Inferior parietal cortex (tissue), 1 donor: ENCODE measurements around the gene MBNL3.

Experiments
- DNase-seq: peaks from one replicate; pipeline ENCODE4 v3.0.0-alpha.2; 2016; ENCODE audit errors: extremely low spot score

The MBNL3 gene

DNA sequence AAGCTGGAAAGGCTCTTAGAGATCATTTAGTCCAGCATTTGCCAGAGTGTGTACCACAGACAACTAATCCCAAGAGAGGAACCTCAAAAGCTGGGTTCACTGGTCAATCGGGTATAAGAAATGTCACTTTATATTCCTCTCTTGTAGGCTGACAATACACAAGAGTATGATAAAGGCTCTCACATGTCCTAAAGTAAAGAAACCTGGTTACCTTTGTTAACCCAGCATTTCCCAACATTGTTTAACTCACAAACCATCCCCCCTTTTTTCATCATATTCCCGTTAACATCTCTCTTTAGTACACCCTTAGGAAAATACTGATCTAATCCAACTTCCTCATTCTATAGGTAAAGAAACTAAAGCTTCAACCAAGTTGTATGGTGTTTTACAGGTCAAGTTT, 74.4 kb downstream of the MBNL3 start:
- DNase-seq, result no peak

DNA sequence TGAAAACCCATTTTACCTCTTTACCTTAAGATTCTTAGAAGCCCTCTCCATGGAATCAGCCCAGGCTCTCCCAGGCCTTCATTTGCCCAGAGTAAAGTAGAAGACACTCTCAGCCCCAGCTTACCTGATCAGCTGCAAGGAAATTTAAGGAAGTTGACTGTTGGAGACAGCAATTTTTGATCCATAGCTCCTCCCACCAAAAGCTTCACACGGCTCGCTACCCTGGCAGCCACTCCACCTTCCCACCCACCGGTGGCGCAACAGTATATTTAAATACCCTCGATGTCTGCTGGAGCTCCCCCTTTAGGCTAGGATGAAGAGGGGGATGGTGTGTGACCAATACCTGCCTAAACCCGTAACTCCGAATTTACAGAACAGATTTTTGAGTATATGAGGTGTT, 75.4 kb downstream of the MBNL3 start:
- DNase-seq, result no peak

DNA sequence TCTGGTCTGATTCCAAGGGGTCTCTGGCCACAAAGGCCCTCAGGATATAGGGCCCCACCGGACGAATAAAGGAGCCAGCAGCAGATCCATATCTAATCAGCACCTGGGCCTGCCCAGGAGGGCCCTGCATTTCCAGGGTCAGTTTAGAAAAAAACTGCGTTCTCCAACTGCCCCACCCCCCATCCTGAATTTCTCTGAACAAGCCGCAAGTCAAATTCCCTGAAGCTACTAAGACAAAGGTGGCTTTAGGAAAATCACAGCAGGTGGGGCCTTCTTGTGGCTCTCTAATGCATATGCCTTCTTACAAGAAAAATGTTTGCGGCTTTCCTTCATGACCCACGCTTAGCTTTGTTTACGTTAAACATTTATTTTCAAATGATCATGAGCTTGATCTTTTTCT, 76.6 kb downstream of the MBNL3 start:
- DNase-seq, result no peak

DNA sequence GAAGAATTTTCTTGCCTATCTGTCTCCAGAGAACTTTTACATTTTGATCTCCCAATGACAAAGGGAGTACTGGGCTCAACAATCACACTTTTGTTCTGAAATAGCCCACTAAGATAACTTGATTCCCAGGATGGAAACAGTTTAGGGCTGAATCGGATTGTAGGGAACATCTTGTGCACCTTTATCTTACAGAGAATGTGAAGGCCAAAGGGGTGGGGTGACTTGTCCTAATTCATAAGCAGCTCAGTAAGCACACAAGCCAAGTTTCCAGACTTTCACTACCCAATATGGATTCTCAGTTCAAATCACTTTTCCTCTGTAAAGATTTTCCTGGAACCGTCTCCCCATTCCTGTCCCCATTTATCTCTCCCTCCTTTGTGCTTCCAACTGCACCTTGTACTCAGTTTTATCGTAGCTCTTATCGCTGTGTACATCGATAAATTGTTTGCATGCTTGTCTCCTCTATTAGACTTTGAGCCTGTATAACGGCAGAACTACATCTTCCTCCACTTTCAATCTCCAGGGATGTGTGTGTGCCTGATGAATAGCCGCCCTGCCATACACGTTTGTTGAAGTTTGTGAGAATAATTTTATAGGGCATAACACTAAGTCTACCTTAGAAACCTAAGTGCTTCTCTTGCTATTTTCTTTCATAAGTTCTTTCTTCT, 77.4 kb downstream of the MBNL3 start:
- no peak for DNase-seq

DNA sequence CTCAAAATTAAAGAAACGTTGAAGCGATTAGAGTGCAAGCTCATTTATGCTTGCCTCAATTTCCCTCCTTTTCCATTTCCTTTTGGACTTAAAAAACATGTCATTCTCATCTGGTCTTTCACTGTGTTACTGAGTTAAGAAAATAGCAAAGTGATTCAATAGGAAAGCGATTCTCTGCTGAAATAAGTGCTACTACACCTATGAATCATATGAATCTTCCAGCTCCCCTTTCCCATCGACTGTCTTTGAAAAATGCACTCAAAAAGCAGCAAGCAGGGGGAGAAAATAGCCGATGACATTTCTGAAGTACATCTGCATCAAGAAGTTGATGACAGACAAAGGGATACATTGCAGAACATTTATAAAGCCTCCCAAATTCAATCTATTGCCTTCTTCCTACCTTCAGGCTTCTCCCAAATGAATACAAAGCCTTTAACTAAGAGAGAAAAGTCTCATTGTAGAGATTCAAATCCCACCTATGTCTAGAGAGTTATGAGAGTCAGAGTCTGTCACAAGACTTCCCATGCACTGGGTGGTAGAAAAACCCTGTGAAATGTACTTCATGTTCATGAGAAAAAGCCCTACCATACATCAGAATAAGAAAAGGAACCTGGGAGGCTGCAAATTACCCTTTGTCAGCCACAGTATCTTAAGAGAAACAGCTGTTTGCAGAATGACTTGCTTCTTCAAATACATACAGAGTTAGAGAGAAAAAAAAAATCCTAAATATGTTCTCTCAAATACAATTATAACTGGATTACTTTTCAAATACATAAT, 78.9 kb downstream of the MBNL3 start:
- no peak for DNase-seq

DNA sequence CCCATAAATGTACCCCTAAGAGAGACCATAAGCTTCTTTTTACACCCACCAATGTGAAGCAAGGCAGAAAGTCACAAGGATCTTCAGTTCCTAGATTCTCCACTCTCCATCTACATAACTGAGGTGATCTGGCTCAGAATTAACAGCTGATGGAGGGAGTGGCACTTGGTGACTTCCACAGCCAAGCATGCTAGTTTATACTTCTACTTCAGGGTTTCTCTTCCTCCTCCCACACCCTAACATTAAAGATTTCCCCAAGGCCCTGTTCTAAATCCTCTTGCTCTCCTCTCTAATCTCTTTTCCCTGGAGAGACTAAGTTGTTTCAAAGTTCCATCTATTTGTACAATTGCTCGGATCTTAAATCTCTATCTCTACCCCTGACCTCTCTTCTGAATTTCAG, 81.1 kb downstream of the MBNL3 start:
- DNase-seq, result no peak

DNA sequence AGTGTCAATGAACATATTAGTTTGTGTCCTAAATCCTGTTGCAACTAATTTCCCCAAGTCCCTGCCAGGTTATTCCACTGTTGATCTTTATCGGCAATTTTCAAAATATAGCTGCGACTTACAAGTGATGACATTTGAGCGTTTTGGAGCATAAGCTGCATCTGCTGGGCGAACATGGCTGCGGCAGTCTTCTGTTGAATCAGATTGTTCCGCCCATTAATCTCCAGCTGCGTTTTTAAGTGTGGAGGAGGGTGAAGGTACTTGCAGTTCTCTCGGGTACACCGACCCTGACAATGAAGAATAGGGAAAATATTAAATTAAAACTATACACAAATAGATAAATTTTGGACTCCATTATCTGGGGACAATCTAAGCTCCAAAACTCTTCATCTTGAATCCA, 82.7 kb downstream of the MBNL3 start:
- no peak for DNase-seq

DNA sequence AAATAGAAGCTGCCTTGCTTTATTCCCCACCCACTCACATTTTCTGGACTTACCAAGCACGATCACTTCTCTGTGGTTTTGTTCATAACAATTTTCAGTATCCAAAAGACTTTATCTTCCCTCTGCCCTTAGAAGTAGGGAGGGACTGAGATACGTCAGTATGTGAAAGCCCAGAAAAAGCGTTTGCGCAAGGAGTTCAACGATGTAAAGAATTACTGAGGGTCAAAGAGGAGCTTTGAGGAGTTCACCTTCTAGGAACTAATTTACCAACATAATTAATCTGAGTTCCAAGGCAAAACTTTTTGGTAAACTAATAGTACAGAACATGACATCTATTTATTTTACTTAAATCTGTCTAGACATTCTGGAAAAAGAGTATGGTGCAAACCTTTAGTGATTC, 84.6 kb downstream of the MBNL3 start:
- DNase-seq, result no peak

DNA sequence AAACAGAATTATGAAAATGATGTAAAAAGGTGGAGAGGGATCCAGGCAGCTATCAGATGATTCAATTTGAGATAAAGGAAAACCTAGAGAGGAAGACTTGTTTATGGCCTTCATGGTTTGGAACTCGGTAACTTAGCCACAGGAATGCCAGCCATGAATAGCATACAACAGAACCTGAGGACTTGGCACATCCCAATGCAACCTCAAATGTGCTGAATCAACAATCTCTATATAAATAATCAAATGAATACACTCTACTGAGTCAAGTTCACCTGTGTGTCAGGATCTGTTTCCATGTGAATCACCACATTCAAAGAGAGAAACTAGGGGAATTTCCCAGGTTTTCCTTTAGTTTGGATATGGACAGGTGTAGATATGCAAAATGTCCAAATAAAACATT, 86.9 kb downstream of the MBNL3 start:
- DNase-seq, result no peak

DNA sequence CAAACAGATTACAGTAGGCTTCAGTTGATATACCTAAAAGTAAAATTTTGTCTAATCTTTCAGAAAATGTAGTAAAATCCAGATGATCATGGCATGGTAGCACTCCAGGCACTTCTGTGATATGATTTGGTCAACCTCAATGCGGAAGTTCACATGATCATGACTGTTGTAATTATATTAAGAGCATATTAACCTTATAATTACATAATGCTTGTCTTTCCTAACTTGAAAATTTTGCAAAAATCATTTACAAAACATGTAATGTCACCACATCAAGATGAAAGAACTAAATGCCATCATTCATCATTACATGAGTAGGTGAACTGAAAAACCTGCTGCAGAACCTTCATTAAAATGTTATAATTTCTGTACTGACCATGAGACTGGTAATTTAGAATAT, 88.1 kb downstream of the MBNL3 start:
- DNase-seq, result no peak

DNA sequence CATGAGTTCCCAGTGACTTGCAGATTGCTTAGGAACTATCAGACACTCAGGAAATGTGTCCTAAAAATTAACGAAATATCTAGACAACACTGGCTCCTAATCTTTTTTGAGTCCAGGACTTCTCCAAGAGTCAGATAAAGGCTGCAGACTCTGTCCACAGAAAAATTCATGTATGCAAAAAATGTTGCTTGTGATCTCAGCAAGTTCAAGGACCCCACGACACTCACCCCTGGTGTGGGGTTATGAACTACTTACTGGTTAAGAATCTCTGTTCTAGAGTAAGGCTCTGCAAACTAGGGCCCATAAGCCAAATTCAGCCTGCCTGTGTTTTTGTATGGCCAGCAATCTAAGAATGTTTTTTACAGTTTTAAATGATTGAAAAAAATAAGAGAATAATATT, 93.2 kb downstream of the MBNL3 start:
- no peak for DNase-seq

DNA sequence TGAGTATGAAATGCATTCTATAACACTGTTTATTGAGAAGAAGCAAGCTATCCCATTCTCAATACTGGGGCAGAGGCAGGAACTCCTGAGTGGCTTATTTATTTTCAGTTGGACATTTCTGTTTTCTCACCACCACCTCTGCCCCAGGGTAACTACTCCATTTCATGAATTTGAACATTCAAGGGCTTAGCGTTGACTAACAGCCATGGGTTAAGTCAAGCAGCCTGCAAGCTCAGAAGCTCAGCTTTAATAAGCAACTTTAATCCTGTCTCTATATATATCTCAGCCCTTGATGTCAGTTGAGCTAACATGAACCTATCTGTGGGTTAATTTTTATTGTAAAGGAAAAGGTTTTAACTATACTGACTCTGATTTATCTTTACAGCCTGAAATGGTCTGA, 93.8 kb downstream of the MBNL3 start:
- DNase-seq, result no peak

DNA sequence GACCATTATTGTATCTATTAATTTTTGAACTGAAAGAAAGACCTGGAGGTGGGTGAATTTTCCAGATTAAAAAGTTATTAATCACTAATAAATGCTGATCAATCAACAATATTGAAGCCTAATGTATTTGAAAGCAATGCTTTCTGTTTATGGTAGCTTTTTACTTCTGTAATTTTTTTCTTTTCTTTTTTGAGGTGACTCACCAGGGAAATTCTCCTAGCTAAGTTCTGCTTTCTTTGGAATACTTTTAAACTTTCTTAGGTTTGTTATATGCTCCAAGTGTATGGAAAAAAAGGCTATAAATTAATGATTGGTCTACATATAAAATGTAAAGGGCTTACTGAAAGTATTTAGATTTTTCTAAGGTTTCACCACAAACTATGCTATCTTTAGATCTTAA, 94.2 kb downstream of the MBNL3 start:
- DNase-seq, result no peak

DNA sequence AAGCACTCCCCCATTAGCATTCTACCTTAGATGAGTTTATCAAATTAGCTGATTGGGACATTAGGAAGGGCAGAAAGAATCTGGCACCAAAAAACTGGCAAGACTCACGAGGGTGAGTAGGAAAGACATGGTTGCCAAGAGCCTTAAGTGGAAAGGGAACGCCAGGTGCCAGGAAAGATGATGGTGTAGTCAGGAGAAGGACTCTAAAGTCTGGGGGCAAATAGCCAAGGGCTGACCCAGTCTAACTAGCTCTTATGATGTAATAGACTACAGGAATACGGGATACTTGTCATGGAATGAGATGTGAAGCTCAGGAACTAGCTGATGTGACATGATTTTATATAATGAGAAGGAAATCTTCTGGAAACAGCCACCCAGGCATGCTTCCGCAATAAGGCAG, 94.8 kb downstream of the MBNL3 start:
- DNase-seq, result no peak

DNA sequence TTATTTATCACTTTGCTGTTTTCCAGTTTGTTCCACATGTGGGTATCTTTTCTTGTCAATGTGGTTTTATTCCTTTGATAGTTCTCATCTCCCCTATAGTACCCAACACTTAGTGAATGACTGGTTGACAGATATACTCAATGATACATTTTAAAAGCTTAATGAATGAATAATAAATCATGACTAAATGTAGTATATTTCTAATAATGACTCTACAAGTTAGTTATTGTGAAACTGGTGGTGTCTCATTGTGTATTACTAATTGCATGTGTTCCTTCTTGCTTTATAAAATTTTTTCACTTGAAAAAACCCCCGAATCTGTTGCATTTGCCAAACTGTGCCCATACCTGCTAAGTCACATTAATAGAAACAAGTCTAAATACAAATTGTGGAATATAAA, 95.4 kb downstream of the MBNL3 start:
- no peak for DNase-seq

DNA sequence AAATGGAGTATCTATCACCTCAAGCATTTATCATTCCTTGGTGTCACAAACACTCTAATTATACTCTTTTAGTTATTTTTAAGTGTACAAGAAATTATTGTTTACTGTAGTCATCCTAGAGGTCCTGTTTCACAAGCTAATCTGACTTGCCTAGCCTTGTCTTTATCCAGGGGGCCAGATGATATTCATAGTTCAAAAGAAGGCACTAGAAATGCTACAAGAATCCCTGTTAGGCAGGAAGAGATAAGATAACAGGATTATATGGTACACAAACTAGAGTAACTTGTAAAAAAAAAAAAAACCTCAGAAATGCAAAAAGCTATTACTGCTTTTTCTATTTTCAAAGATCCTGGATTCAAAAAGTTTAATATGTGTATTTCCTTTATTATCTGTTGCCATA, 95.8 kb downstream of the MBNL3 start:
- no peak for DNase-seq

DNA sequence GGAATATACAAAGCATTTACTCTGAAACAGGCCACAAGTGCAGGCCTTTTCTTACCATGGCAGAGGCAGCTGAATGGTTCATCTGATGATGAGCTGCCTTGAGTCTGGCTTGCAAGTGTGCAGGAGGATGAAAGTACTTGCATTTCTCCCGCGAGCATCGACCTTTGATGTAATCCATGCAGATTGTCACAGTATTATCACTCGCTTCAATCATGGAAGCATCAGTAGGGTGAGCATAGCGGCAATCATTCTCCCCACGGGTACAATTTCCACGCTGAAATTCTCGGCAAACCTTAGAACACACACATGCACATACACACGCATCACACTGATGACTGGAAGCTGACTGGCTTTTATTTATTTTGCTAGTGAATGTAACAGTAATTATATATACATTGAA, 98.0 kb downstream of the MBNL3 start:
- no peak for DNase-seq

DNA sequence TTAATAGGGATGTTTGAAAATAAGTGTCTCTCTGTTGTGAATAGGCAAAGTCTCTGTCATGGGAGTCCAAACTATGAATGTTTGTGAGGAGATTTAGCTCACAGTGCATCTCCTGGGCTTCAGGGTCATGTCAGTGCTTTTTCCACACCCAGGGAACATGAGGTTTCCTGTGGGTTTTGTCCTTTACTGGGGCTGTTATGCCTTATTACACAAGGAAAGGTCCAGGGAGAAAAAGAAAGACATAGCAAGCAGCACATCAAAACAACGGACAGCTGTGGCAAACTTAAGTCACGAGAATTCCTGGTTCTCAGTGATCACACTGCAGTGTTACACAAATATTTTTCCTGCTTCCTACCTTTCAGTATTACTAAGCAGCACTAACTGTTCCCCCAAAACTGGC, 99.4 kb downstream of the MBNL3 start:
- DNase-seq, result no peak

DNA sequence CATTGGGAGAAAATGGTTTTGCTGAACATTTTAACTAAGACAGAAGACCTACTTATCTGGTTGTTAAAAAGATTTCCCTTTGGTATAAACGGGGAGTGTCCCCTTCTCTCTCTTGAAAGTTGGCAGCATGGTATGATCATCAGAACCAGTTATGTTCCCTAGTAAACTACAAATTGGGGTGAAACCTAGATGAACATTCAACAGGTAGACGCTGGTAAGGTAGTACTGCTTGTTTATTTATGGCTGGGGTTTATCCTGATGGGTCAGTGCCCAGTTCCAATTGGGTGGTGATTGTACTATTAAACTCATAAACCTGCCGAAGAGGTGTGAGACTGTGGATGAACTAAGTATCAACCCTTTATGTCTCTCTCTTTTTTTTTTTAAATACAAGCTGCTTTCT, 100.5 kb downstream of the MBNL3 start:
- no peak for DNase-seq

DNA sequence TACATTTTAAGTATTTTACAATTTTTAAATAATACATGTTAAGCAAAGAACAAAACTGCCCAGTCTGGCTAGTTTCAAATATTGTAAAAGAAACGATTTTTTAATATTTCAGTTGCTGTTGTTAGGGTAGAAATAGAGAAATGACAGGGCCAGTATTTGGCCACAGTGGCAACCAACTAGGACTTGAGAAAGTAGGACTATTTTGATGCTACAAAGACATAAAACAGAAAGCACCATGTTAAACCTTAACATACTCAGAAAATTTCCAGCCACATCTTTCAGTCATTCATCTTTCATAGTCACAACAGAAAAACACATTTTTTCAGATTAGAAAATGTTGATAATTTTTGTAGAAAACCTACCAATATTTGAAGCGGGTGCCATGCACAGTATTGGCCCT, 104.5 kb downstream of the MBNL3 start:
- DNase-seq, result no peak

DNA sequence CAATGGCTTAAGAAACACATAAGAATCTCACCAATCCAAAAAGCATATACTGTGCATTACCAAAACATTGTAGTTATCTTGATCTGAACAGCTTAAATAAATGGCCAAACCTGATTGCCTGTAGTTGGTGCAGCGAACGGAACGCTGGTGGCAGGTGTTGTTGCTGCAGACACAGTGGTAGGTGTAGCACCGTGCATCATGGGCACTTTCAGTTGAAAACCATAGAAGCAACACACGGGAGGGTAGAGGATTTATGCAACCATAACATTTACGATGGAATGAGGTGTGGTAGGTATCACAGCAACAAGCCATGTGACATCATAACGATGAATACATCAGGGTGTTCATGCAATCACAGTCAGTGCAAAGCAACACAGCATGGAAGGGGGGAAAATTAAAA, 106.8 kb downstream of the MBNL3 start:
- DNase-seq, result no peak

DNA sequence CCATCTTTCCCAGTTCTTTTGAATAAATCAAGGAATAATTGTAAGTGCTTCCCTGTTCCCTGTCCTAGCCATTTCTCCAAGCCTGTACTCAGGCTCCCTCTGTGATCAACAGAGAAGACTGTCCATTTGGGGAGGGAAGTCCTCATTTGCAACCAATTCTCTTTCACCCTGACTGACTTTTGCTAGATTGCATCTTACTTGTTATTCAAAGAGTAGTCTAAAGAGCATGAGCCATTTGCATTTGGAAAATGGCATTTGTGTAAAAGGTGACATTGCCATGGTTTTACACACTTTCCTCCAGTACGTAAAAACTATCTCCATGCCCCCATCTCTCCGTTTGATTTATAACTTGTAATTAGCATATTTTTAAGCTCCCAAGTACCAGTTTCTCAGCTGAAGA, 110.6 kb downstream of the MBNL3 start:
- DNase-seq, result no peak

DNA sequence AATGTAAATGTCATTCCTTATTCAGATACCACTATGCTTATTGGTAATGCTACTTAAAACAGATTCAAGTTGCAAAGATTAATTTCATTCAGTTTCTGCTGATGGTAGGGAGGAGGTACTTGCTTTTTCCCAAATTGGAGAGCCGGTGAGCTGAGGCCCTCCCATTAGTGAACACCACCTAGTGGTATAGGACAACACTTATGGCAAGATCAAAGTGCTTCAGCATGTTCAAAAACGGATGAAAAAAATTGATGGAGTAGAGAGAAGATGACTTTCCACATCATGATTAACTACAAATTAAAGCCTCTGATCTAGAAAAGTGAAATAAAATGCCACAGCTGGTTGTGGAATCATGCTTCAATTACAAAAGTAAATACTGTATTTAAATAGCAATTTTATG, 112.9 kb downstream of the MBNL3 start:
- no peak for DNase-seq

DNA sequence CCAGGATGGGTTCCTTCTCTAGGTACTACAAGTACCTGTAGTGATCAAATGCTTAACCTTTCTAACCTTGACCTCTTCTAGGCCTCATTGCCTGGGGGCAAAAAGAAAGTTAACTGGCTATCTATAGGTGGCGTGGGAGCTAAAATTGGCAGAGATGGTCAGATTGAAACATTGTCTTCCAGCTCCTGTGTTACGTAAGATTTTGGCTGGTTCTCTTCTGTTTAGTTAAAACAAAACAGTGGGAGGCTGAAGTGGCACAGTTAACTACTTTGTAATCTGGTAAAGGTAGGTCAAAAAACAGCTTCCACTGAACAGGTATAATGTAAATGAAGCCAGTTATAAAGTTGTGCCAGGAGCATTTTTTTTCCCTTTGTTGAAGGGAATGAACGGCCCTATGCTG, 115.2 kb downstream of the MBNL3 start:
- DNase-seq, result no peak
